GM19455 (cell line): Measurements from ENCODE around the gene ZBTB20.

Source experiments
- ATAC-seq: cut with Tn5 transposase; IDR thresholded peaks from one replicate; pipeline ENCODE4 v1.9.1; 2021; ENCODE audit not compliant: unreplicated experiment

The ZBTB20 gene

DNA sequence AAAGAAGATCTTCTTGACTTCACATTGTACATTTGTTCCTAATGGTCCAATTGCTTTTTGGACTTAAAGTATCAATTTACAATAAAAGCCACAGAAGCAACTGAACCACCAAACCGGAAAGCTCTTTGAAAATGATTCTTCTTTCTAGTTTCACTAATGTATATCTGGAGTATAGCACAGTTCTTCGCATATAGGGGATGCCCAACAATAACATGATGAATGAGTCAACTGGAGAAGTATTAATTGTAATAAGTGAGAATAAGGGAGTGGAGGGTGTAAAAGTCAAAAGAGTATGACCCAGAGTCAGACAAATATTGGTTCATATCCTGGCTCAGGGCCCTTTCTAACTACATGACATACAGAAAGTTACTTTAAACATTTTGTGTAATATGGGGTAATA is 425.2 kb downstream of the ZBTB20 start:
- no peak for ATAC-seq

DNA sequence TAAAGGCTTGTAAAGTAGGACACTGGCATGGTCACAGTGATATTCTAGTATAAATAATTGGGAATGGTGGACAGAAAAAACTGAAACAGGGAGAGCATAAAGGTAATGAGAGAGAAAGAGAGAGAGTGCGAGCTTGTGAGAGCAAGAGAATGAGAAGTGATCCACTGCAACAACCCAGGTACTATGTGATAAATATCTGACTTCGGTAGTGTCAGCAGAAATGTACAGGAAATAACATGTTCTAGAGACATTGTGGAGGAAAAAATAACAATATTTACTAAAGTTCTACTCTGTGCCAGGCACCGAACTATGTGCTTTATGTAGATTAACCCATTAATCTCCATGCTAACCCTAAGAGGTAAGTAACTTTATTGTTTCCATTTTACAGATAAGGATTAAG is 425.9 kb downstream of the ZBTB20 start:
- ATAC-seq: no peak

DNA sequence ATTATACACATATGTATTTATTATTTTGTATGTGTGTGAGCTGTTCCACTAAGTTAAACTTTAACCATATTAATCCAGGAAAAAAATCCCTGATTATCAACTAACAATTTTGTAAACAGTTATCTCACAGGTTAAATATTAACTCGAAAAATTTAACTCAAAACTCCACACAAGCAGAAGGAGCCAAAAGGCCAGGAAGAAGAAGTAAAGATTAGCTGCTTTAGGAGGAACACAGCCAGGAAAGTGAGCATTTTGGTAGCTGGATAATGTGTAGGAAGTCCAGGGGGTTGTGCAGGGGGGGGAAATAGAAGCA is 428.2 kb downstream of the ZBTB20 start:
- no peak for ATAC-seq

GRCh38 chr3:114718071-114718897 is 428.8 kb downstream of the ZBTB20 start:
- no peak for ATAC-seq

- ATAC-seq: no peak
Observed at GRCh38 chr3:114716916-114717315, 430.2 kb downstream of the ZBTB20 start.

- ATAC-seq: no peak
Observed at GRCh38 chr3:114716126-114716525, 431.0 kb downstream of the ZBTB20 start.

- ATAC-seq: no peak
Observed at GRCh38 chr3:114714957-114715460, 432.1 kb downstream of the ZBTB20 start.

DNA sequence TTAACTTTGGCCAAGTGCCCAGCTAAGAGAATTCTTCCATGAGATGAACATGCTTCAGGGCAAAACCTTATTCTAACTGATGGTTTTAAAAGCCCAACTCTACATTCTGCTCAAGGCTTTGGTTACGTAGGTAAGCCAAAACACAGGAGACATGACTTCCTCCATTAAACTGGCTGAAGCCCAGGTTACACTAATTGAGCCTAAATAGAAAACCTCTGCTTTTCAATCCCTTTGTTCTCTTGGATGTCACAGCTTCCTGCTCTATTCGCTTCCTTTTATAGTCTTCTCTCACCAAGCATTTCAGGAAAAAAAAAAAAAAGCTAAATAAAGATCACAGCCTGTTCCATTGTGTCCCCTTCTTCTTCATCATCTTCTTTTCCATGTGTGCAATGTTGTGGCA is 432.9 kb downstream of the ZBTB20 start:
- no peak for ATAC-seq

DNA sequence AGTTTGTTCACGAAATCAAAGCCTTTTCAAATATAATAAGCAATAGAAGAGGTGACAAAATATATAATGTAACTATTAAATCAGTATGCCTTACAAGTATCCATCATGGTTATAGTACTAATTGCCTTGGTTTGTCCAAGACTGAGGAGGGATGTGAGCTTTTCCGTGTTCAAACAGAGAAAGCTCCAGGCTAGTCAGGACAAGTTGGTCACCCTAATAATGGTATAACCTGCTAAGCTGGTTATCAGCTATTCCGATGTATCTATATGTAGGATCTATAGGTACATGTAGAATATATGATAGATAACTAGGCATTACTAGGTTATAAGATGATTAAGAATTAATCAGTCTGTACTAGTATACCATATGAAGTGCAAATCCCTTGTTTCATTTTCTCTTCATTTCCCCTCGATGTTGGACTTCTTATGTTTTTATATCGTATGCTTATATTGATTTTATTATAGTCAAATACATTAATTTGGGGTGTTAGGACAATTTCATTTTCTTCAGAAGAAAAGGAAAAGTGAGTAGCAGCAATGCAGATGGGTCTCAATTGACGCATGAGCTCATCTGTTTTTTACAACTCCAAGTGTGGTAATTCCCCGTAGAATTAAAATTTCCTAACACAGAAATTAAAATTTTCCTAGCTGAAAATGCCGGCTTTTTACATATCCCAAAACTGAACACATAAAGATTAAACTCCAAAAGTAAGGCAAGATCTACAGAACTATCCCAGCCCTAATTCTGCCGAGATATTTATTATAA is 434.2 kb downstream of the ZBTB20 start:
- ATAC-seq: no peak

DNA sequence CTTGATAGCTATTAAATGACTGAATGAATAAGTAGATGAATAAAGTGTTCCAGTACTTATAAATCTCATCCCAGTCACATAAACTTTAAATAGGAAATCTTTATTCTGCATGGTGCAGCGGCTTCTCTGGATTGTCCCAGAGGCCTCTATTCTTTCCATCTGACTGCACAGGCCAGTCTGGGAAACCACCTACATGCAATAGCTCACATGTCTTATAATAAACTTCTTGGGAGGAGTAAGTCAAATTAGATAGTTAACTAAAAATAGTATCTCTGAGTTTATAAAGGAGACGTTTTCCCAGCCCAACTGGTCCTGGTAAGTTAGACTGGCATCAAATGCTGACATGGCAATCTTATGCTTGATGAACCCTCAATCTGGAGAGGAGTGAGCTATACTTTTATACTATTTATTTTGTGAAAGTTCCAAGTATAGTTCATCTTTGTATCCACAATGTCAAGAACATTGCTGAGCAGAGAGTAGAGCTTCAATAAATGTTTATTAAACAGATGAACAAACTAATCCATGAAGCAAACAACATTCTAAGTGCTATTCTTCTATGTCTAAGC is 435.7 kb downstream of the ZBTB20 start:
- ATAC-seq: no peak

- ATAC-seq: no peak
Observed at GRCh38 chr3:114709102-114709501, 438.0 kb downstream of the ZBTB20 start.

GRCh38 chr3:114707252-114707860 is 439.7 kb downstream of the ZBTB20 start:
- no peak for ATAC-seq

GRCh38 chr3:114706591-114707232 is 440.4 kb downstream of the ZBTB20 start:
- ATAC-seq: no peak

- no peak for ATAC-seq
Observed at GRCh38 chr3:114700637-114701234, 446.4 kb downstream of the ZBTB20 start.

GRCh38 chr3:114698146-114699105 is 448.7 kb downstream of the ZBTB20 start:
- no peak for ATAC-seq

DNA sequence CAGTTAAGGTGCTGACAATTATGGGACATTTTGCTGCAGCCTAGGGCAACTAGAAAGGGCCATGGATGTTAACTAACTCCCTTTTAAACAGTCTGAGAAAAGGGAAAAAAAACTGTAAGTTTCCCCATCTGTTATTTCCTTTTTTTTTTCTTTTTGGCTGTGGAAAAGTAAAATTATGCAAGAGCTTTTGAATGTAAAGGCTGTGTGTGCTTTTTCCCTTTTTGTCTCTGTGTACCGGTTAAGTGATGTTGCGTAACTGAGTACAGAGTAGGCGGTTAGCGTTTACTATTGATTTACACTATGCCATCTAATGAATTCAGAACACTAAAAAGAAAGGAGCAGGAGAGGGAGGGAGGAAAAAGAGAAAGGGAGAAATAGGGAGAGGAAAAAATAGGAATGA is 449.7 kb downstream of the ZBTB20 start:
- no peak for ATAC-seq

- no peak for ATAC-seq
Observed at GRCh38 chr3:114694251-114694650, 452.8 kb downstream of the ZBTB20 start.

- ATAC-seq: no peak
Observed at GRCh38 chr3:114691871-114692270, 455.2 kb downstream of the ZBTB20 start.

- no peak for ATAC-seq
Observed at GRCh38 chr3:114690911-114691310, 456.2 kb downstream of the ZBTB20 start.
